ENCODE results near the gene MMP20.

The MMP20 gene

DNA sequence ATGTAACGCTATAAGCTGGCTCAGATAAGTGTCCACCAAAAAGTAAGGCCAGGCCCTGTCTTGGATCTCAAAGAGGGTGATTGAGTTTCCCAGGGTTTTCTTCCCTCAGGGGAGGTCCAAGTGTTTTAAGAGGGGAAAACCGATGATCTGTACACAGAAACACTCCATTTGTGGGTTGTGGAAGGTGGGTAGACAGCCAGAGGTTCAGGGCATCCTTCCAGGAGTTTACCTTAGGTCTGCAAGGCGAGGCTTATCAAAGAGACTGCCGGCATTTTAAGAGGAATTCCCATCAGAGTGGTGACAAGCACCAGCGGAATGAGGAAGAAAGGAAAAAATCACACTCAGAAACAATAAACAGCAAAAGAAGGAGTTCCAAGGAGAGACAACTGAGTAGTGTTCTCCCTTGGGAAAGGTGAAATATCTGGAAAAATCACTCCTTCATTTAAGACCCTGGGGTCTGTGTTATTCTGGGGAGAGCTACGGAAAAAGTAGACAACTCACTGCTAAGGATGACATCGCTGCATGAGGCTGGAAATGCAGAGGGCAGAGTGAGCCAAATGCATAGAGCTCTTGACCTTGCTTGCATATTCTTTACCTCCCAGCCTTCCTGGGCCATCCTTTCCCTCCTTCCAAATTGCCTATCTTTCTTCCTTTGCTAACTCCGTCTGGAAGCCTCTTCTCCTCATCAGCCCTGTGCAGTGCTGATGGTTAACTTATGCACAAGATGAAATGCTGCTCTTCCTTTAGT is 72.5 kb downstream of the MMP20 start:
- no peak for DNase-seq

DNA sequence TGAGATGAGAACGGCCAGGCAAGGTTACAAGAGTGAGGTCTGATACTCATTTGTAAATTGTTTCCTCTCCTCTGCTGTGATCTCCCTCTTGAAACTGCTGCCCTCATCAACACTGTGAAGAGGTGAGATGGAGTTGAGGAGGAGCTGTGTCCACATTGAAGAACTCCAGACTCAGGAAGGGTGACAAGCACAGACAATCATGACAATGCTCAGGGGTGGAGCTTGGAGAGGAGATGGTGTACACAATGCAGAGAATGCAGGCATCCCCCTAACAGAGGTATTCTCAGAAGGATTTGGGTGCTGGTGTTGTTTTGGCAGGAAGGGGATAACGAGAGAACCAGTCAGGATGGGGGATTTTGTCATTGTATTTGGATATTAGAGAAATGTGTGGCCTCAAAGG is 73.1 kb downstream of the MMP20 start:
- DNase-seq, result no peak

DNA sequence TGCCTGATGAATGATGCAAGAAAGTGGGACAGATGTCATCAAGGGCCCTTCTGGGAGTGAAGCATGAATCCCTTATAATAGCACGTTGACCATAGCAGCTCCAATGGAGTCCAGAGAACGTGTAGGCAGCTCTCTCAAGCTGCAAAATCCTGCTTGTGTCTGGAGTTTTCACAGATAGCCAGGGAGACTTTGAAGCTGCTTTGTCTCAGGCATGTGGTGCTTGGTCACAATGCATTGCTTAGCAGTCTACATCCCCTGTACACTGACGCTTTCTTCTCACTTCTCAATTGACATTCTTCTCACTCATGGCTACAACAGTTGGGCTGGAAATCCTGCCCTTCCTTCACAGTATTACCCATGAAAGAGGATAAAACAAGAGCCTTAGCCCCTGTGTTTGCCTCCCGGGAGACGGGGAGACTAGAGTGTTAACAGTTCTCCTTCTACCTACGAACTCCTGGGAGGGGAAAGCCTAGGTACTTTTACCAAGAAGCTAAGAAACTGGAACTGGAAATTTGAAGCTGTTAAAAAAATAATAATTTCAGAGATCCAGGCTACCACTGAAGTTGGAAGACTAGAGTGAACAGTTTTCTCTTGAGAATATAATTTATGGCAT is 73.9 kb downstream of the MMP20 start:
- DNase-seq, result no peak

DNA sequence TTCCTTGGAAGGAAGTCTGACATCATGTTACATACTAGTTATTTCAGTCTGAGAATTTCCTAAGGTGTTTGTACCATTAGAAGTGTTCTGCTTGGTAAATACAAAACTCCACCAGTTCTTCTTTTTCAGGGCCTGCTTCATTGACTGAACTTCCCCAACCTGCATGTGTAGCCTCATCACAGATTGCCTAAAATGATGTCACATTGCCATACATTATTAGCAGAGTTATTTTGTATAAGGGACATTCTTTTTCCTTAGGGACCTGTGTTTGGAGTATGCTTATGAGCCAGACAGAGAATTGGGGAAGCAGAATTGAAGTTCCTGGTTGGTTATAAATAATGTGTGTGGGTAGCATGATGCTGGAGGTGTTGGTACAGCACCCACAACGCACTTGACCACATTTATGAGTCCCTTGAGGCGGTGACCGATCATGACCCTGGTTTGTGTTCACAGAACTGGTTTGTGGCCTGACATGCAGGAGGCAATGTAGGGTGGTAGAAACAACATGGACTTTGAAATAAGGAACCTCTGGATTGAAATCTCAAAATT is 78.1 kb downstream of the MMP20 start:
- DNase-seq, result no peak

DNA sequence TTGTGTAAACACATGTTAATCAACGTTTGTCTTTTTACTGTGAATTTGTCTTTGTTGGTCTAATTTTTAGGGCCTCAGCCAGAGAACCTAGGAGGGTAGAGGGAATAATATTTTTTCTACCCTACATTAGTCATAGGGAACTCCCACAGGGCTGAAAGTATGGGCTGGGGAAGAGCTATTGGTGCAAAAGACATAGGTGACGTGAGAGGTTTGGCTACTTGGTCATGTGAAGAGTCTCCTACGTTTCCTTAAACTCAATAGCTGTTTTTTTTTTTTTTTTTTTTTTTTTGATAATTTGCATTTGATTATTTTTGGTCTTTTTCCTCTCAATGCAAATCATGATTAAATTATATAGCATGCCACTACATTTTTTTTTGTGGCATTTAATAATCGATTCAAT is 78.7 kb downstream of the MMP20 start:
- DNase-seq, result no peak

GRCh38 chr11:102545701-102546100 is 79.4 kb downstream of the MMP20 start:
- no peak for DNase-seq

DNA sequence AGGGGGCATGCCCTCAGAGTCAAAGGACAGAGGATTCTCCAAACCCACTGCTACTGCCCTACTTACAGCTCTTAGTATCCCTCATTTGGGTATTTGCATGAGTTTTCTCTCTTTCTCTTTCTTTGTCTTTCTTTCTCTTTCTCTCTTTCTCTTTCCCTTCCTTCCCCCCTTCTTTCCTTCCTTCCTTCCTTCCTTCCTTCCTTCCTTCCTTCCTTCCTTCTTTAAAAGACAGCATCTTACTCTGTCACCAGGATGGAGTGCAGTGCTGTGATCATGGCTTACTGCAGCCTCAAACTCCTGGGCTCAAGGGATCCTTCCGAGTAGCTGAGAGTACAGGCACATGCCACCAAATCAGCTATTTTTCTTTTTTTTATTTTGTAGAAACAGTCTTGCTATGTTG is 80.5 kb downstream of the MMP20 start:
- no peak for DNase-seq

- no peak for DNase-seq
Observed at GRCh38 chr11:102539567-102539966, 85.6 kb downstream of the MMP20 start.

DNA sequence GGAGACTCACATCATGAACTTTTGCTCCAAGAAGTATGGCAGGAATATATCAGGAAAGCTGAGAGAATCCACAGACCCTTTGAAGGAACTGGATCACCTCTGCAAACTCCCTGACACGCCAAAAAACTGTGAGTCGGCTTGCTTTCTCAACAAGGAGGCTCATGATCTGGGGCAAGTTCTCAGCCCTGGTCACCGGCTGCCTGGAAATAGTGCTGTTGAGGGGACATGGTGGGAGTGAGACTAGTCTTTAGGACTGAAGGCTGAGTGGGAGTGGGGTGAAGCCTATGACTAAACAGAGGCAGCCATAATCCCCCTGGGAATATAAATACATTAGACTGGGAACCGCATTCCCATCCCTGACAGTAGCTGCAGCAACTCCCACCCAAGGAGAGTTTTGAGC is 86.2 kb downstream of the MMP20 start:
- DNase-seq, result no peak

DNA sequence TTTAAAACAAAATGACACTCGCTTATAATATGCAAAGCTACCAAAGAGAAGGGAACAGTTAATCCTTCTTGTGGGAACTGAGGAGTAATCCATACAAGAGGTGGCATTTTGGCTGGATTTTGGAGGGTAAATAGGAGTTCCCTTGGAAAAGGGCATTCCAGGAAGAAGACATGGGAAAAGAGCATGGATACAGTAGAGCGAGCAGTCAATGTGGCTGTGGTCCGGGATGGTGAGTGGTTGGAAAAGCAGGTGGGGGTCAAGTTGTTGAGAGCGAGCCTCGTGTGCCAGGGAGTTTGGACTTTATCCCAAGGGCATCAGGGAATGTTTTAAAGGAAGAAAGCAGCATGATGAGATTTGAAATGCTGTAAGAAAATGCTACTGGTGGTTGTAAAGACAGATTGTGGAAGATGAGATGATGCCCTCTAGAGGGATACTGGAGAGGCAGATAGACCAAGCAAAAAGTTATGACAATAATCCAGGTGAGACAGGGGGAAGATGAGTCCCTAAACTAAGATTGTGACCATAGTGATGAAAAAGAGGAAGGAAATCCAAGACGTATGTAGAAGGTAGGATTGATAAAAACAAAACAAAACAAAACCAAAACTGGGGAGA is 90.8 kb downstream of the MMP20 start:
- no peak for DNase-seq

DNA sequence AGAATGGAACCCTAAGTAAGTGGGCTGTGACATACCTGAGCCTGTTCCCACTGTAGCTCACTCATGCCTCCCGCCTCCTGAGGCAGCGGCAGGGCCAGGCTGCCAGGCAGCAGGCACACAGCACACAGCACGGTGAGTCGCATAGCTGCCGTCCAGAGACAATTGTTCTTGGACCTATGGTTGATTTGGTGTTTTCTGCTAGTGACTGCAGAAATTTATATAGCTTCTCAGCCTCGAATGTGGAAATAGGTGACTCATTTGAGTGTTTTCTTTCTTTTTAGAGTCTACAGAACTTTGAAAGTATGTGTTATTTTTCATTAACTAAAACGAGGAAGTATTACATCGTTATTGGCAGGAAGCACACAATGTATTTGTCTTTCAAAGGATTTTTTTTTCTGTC is 94.6 kb downstream of the MMP20 start, which contains the start of gene MMP7:
TSS of gene MMP7 (minus strand) at position 190 of the 400 bp plus-strand sequence. CDS start at position 143, 47 bp downstream.
- no peak for DNase-seq

DNA sequence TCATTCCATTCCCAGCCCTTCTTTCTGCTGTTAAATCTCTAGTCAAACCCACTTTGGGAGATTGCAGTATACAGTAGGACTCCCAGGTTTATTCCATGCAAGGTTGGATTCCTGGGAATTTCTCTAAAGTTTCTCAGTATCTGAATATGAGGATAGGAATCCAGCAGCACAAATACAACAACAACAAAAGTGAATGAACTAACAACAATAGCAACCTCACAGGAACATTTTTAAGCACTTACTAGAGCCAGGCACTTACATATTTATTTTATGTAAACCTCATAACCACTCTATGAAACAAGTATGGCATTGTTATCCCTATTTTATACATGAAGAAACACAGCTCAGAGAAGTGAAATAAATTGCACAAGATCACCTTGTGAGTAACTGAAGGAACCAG is 96.5 kb downstream of the MMP20 start:
- no peak for DNase-seq

DNA sequence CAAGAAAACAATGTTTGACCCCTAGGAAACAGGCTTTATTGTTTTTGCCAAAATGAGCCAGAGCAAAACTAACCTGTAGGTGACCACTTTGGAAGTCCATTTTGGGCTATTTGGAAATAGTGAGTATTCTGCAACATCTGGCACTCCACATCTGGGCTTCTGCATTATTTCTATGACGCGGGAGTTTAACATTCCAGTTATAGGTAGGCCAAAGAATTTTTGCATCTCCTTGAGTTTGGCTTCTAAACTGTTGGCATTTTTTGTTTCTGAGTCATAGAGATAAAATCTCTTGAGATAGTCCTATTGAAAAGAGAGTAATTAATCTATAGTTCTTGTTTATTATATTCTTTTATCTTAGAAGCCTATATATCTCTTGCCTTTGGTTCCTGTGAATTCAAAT is 97.4 kb downstream of the MMP20 start:
- DNase-seq, result no peak

DNA sequence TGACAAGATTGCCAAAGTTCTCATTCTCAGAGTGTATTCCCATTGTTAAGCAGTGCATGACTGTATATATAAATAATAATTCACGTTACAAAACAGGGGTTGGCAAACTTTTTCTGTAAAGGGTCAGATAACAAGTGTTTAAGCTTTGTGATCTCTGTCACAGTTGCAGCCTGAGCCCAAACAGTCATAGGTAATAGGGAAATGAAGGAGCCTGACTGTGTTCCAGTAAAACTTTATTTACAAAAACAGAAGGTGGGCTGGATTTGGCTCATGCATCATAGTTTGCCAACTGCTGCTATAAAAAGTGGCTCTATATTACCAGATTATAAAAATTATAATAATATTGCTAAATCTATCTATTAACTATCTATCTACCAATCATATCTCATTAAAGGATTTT is 98.1 kb downstream of the MMP20 start:
- no peak for DNase-seq
